IMR-90 (cell line): ENCODE results near the gene TTC38.

ENCODE experiments used
- CEBPB ChIP-seq: IDR thresholded peaks from 2 replicates; pipeline ENCODE4 v1.6.1; 2012; ENCODE audit warnings: low read depth, low read length, improper control_type of control experiment
- CTCF ChIP-seq: conservative IDR thresholded peaks from 2 replicates; pipeline ENCODE4 v1.5.1; 2012; ENCODE audit warnings: mild to moderate bottlenecking, low read depth, low read length, improper control_type of control experiment
- MAZ ChIP-seq: IDR thresholded peaks from 2 replicates; pipeline ENCODE4 v1.6.1; 2012; ENCODE audit warnings: low read depth, mild to moderate bottlenecking, low read length, improper control_type of control experiment, moderate library complexity, borderline replicate concordance
- SMC3 ChIP-seq: fragments of 150-350 bp; IDR thresholded peaks from 2 replicates; pipeline ENCODE4 v1.6.1; 2016; ENCODE audit warnings: low read depth, mild to moderate bottlenecking, antibody characterized with exemption, low read length, moderate library complexity
- TF ChIP-seq, protein P1 (sequence below): fragments of 150-350 bp; IDR thresholded peaks from 2 replicates; pipeline ENCODE4 v1.6.1; 2017; ENCODE audit warnings: mild to moderate bottlenecking, antibody characterized with exemption, low read length, low read depth

GRCh38 chr22:46335201-46336118 lies 67.7 kb downstream of the TTC38 start, which contains the start of gene TRMU:
- TF ChIP-seq, protein P1, sequence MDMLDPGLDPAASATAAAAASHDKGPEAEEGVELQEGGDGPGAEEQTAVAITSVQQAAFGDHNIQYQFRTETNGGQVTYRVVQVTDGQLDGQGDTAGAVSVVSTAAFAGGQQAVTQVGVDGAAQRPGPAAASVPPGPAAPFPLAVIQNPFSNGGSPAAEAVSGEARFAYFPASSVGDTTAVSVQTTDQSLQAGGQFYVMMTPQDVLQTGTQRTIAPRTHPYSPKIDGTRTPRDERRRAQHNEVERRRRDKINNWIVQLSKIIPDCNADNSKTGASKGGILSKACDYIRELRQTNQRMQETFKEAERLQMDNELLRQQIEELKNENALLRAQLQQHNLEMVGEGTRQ: no peak
- TF ChIP-seq SMC3 (no peak), MAZ (no peak; the same call in 1 of the 2 replicates), CTCF (no peak), CEBPB (no peak)
